UCSD-AML1 (cell line): ENCODE results near the gene CFAP58.

Experiments used
- DNase-seq: peaks from one replicate; lab custom pipeline; 2025; ENCODE audit not compliant: unreplicated experiment; lab: John Stamatoyannopoulos, UW

CFAP58 gene

DNA sequence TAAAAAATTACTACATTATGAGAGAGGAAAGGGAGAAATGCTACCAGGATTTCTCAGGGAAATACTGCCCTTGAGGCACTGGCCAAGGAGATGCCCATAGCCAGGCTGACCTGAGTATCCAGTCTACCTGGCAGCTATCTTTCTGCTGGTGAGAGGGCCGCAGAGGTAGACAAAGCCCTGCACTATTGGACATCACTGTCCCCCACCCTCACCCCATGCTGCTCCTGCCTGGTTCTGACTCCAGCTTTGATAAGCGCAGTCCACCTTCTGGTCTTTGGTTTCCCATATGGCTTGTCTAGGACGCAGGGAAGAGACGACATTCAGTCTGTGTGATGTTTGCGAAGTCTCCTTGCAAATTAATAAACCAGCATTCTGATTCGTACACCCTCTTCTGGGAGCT, 19.1 kb upstream of the CFAP58 start:
- DNase-seq = no peak

DNA sequence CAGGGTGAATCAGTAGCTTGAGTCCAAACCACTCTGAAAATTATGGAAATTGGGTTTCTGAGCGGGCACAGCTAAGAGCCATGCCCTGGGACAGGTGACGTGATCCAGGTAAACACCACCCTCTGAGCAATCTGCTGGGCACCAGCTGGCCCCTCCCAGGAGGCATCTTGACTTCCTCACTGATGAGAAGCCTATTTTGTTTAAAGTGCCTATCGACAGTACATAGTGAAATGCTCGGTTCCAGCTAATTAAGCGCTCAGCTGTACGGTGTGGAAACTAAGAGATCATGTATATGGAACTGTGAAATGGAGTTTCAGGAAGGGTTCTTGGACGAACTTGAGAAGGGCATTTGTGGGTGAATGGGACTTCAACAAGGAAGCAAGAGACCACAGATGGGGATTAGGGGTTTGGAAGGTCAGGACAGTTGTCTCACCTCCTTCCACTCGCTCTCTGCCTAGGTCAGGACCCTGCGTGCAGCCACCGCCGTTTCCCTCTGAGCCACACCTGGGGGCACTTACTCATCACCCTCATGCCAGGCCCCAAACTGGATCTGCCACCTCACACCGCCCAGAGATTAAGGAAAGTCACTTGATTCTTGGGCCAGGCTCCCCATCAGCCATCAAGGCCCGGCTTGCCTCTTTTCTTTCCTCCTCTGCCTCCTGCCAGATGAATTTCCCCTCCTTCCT, 18.5 kb upstream of the CFAP58 start:
- DNase-seq = no peak

DNA sequence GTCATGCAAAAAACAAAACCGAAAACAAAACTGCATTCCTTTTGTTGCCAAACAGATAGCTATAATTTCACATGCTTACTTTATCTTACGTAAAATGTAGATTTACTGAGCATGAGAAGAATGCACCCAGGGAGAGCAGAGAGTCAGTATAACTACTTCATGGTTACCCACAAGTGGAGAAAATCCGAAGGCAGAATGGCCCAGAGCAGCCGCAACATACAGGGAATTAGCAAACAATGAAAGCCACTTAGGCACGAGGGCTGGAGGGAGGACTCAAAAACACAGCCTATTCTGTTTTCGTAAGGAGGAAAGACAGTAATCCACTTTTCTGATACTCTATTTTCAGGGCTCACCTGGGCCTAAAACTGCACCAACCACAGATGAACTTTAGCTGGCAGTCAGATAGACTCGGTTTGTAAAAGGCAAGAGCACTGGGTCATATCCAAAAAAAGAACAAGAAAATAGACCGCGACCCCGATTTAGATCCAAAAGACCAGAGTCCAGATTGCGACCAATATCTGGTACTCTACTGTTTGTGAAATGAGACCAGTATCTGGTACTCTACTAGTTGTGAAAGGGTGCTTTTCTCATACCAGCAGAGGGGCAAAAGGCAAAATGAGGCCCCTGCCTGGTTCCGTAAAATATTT, 16.7 kb upstream of the CFAP58 start:
- no peak for DNase-seq

DNA sequence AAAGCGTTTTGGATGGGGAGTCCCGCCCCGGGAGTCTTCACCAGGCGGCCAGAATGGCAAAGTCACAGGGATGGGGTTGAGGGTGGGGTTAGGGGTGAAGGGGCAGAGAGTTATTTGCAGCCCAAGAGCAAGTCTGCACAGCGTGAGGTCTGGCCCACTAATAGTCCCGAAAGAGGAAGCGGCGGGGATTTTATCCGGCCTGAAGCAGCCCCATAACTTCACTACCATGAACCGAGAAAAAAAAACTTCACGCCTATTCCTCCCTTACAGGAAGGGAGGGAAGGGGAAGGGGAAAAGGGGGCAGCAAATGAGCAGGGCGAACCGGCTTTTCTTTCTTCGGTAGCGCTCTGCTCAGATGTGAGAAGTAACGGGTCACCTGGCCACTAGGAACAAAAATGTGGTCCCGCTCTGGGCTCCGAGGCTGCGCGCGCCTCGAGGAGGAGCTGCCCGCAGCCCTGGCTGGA, 16.1 kb upstream of the CFAP58 start:
- DNase-seq = peak; percentile 67

DNA sequence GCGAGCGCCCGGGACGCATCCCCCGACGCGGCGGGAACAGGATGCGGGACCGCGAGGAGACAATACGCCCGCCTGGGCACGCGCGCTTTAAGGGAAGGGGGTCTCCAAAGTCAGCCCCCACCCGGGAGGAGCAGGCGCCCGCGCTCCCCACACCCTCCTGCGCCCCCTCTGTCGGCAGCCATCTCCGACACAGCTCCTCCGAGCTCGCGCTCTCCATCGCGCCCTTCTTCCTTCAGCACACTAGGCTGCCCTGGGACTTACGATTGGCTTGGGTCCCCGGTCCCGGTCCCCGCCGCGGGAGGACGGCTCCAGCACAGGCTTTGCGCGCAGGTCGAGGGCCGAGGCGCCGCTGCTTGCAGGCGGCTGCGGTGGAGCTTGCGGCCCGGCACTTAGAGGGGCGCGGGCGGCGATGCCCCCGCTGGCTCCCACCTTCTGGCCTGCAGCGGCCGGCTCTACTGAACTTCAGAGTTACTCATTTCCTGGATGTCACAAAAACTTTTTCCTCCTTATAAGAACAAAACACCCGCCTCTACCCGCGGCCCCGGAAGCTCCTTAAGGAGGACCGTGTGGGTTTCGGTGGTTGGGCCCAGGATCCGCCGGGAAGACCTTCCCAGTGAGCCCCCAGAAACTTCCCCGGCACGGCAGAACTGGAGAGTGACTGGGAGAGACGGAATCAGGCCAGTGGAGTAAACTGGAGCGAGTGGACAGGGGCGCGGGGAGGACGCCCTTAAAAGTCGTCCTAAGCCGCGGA, 15.5 kb upstream of the CFAP58 start, which contains the start of gene ITPRIP:
Gene ITPRIP, minus strand, starts transcription at position 481 of the 751 bp plus-strand sequence. CDS start 22,414 bp downstream, outside the sequence.
- DNase-seq = peak; percentile 81

DNA sequence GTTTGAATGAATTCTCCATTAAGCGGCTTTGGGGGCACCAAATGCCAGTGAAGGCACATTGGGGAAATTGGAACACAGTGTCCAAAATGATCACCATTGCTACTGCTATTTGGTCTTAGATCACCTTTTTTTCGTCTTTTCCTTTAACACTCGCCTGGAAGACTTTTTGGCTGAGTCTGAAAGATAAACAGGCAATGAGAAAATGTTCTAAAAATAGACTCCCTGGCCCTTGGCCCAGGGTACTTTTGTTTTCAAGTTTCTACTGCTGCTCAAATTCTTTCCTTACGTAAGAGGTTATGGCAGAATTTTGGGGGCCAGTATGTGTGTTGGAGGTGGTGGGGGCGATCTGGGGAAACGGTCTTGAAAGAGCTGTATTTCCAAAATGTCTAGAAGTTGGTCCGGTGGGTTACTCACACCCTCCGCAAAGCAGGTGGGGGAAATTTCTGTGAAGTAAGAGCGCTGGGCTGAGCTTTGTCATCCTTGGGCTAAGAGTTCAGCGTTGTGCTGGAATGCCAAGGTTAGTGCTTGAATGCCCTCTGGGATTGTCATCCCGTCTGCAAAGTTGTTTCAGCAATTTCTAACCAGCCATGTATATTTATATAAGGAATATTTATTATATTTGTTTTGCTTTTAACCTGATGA, 14.0 kb upstream of the CFAP58 start:
- no peak for DNase-seq

DNA sequence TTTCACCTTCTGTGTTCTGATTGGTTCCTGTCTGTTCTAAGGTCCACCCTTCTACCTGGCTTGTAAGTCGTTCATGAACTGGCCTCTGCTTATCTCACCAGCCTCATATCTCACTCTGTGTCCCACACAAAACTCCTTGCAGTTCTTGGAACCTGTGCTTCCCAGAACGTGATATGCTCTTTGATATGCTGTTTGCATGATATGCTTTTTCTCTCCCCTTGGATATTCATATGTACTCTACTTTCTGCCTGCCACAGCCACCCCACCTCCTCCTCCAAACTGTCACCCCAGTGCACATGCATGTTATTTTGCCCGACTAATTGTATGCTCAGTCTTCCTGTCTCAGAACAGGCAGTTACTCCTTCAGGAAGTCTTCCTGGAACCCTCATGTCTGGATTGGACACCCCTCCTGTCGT, 13.5 kb upstream of the CFAP58 start:
- no peak for DNase-seq

DNA sequence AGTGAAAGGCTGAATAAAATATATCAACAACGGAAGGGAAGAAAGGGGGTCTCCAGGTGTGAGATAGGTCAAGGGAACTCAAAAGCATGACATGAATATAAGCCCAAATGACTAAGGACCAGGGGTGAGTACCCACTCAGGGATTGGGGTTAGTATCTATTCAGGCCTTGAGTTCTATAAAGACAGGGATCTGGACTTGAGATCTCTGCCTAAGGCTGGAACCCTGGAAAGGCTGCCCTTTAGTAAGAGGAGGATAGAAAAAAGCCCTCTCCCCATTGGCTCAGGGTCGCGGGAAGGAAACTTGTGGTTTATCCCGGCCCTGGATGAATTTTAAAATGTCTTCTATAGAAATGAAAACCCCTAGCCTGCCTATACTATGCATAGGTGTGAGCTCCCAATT, 13.0 kb upstream of the CFAP58 start:
- DNase-seq = no peak

DNA sequence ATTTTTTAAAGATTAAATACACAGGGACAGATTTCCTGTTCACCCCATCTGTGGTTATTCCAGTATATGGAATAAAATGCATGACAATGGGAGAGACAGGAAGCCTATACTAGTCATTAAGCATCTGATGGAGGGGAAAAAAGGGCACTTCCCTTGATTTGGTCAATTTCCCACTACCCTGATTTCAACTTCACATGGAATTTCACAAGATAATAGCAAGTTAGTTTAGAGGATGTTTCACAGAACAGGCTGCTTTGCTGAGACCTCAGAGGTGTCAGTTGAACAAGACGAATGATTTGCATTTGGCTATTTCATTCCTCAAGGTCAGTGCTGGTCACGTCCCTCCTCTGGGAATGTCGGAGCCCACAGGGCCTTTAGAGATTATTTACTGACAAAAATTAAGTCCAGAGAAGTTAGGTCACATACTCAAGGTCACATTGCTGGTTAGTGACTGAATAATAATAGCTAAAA, 10.7 kb upstream of the CFAP58 start:
- no peak for DNase-seq

DNA sequence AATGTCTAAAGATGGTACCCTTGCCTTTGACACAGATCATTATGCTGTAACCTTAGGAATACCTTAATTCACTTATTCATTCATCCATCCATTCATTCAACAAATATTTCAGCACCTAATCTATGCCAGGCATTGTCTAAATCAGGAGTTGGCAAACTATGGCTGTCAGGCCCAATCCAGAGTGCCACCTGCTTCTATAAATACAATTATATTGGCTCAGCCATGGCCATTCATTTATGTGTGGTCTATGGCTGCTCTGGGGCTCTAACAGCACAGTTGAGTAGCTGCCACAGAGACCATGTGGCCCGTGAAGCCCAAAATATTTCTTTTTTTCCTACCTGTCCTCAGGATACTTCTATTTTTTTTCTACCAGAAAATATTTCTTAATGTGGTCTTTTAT, 9.4 kb upstream of the CFAP58 start:
- no peak for DNase-seq

DNA sequence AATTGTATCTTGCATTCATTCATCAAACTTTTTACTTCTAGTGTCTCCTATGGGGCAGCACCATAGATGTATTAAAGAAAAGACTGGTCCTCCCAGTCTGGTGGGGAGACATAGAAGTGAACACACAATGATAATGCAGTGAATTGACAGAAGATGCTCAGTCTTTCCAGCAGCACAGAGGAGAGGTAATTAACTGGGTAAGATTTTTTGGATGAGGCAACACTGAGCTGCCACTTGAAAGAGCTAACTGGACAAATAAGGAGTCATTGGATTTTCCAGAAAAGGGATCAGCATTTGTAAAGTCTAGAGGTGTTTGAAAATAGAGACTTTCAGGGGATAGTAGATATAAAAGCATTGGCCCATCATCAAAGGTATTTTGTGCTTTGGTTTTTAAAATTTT, 8.1 kb upstream of the CFAP58 start:
- DNase-seq = no peak

DNA sequence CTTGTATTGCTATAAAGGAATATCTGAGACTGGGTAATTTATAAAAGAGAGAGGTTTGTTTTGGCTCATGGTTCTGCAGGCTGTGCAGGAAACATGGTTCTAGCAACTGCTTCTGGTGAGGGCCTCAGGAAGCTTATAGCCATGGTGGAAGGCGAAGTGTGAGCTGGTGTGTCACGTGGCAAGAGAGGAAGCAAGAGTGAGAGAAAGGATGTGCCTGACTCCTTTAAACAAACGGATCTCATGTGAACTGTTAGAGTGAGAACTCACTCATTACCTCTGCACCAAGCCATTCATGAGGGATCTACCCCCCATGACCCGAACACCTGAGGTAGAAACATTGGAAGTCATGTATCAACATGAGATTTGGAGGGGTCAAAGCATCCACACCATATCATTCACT, 7.7 kb upstream of the CFAP58 start:
- no peak for DNase-seq

DNA sequence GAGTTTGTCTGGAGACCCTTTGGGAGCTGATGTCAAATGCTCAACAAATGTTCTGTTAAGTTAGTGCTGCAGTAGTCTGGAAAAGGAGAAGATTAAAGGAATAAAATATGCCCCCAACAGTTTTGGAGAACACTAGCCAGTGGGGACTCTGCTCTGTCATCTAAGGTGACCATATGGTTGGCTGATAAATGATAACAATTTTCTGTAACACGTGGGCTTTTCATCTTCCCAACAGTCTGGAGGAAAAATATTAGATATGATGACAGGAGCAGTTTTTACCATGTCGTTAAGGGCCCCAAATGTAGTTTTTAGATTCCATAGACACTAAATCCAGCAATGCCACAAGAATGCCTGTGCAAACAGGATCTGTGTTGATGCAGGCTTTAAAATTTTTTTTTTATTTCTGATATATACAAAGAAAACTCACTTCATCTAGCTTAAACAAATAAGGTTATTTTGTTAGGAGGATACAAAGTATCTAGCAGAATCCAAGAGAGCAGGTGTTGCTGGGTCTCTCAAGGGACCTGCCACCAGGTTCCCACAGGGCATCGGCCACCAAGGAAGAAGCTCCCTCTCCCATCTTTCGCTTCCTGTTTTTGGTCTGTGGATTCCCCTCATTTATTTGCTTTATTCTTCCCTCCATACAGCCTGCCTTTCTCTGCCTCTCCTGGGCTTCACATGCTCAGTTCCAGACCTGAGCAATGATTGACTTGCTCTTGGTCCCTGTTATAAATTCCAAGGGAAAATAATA, 6.2 kb upstream of the CFAP58 start:
- DNase-seq = no peak

DNA sequence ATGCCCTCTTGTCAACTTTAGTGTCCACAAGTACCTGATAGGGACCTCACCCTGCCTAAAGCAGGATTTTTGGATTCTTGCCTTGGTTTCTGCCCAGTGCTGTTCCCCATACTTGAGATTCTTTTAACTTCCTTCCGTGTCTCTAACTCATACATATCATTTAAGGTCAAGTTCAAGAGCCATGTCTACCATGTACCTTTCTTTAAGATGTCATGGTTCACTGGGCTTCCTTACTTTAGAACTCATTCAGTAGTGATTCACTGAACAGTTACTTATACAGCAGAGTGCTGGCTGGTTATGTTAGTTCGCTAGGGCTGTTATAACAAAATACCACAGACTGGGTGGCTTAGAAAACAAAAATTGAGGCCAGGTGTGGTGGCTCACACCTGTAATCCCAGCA, 5.0 kb upstream of the CFAP58 start:
- DNase-seq = no peak

DNA sequence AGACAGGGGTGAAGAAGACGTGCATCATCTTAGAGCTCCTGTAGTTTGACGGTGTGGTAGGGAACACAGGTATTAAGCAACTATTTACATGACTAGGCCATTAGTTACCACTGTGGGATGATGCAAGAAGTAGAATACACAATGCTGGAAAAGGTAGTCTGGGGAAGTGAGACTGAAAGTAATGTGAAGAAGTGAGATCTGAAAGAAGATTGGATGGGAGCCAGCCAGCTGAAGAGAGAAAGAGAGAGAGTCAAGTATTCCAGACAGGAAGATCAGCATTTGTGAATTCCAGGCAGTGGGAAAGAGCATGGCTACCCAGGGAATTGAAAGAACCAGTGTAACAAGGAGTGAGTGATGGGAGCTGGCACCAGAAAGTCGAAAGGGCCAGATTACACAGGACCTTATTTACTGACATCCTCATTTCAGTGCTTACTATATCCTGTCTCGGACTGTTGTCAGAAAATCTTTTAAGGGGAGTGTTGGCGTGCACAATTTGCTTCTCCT, 4.0 kb upstream of the CFAP58 start:
- no peak for DNase-seq

DNA sequence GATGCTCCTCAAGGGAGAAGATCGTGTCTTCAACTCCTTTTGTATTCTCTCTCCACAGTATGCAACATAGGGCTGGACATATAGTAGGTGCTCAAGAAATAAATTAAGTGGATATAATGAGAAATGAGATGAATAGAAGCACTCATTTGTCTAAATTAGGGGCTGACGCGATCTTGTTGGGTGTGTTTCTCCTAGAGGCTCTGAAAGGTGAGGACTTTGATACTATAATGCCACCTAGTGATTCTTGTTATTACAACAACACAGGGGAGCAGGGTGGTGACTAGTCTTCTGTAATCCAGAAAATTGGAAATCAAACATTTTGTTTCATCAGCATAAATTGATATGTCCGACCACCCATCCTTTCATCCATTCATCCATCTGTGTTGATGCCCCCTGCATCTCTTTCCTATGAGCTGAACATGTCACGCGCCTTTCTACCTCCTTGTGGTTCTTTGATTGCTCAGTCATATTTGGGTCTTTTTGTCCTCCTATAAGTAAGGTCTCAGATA, 3.5 kb upstream of the CFAP58 start:
- no peak for DNase-seq

DNA sequence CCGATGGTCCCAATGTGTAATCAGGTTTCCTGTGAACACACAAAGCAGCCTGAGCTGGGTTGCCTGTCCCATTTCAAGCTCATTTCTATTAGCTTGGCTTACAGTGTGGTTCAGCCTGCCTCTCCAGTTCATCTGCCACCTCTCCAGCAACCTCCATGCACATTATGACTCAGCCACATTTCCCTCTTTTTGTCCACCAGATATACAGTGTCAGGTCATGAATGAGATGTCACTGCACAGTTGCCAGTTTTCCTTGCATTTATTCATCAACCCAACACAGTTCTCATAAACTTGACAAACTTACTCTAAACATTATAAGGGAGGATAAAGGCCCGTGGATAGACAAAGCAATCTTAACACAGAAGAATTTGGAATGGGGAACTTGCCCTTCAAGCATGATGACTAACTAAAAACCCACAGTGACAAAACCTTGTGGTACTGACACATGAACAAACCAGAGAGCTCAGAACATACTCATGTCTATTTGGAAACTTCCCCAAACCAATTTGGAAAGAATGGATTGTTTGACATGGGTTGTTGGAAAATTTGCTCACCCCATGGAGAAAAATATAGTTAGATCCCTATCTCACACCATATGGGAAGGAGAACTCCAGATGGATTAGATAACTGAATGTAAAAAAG, 2.5 kb upstream of the CFAP58 start:
- DNase-seq = no peak

DNA sequence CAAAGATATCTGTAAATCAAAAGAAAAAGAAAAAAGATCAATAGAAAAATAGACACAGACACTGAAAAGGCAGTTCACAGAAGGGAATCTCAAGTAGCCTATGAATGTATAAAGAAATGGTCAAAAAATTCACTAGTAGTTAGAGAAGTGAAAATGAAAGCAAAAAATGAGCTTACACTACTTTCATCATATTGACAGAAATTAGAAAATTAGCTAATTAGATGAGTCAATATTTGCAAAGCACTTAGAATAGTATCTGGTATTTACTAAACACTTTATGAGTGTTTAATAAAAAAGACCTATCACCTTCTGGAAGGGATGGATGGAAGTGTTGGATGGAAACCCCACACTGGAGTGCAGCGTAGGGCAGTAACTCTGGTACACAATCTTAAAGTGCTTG, 1.7 kb upstream of the CFAP58 start:
- no peak for DNase-seq

DNA sequence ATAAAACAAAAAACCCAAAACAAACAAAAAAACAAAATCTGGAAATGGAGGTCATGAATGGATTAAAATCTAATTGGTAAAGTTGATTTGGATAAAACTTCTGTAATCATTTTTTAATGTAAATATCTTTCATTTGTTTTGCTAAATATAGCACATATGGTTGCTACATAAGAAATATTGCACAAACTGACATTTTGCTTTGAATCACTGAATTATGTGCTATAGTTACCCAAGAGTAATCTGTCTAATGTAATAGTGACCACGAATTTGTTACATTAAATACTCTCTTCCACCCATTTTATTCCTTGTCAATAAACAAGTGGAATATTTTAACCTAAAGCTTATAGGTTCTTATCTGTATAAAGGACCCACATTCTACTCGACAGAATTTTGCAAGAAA, 6.2 kb downstream of the CFAP58 start:
- no peak for DNase-seq

DNA sequence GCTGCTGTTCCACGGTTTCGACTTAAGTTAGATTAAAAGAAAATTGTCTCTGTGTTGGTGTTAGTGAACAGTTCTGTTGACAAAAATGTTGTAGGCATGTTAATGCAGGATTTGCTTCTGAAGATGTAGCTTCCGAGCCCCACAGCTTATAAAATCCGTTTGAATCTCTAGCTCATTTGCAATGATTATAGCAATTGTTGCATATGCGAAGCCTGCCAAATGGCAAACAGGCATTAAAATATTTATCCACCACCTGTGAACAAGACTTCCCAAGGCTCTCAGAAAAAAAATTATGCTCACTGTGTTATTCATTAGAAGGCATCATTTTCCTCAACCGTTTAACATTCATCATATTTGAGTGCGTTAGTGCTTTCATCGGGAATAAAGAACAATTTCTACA, 14.3 kb downstream of the CFAP58 start:
- no peak for DNase-seq
